ENCODE measurements around the gene SCAF8.

Gene SCAF8

DNA sequence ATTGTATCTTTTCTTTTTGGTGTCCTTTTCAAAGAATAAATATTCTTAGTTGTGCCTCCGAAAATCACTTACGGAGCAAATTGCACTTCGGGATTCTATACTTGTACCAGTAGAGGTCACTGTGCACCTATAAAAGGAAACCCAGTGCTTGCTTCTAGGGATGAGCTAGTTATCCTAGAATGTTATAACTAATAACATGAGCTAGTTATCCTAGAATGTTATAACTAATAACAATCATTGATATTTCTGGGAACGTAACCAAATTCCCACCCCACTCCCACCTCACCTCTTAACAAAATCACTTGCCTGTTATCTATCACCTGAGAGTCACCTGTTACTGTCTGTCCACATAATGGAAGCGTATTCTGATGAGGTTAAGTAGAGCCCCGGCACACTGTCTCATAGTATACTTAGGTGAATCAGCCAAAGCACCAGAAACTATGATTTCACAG lies 135.0 kb downstream of the SCAF8 start:
- TF ChIP-seq, protein P1, sequence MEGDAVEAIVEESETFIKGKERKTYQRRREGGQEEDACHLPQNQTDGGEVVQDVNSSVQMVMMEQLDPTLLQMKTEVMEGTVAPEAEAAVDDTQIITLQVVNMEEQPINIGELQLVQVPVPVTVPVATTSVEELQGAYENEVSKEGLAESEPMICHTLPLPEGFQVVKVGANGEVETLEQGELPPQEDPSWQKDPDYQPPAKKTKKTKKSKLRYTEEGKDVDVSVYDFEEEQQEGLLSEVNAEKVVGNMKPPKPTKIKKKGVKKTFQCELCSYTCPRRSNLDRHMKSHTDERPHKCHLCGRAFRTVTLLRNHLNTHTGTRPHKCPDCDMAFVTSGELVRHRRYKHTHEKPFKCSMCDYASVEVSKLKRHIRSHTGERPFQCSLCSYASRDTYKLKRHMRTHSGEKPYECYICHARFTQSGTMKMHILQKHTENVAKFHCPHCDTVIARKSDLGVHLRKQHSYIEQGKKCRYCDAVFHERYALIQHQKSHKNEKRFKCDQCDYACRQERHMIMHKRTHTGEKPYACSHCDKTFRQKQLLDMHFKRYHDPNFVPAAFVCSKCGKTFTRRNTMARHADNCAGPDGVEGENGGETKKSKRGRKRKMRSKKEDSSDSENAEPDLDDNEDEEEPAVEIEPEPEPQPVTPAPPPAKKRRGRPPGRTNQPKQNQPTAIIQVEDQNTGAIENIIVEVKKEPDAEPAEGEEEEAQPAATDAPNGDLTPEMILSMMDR (IDR thresholded peaks at IDR 0.05), result peak; percentile 51
- no peak for DNase-seq (ENCODE audit: low spot score)
- Histone ChIP-seq H3K4me3 (no peak overlapping the region), H3K27ac (no peak overlapping the region)

DNA sequence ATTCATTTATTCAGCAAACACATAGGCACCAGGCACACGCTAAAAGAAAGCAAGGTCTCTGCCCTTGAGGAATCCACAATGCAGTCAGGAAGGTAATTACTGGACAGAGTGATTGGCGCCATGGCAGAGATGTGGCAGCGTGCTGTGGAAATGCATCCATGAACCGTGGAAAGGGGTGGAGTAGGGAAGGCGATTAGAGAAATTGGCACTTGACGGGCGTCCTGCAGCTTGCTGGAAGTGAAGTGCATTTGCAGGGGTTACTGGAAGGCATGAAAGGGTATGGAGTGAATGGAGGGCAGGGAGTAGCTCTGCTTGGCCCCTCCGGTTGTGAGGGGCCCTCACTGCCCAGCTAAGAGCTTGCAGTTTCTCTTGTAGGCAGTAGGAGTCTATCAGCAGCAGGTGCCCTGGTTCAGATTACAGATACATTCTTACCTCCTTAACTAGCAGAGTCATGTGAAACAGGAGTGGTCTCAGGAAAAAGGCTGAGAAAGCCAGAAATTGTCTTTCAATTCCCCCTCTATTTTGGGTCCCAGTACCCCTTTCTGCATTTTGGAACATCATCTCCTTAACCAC lies 139.4 kb downstream of the SCAF8 start:
- H3K4me3 ChIP-seq, result no peak overlapping the region
- TF ChIP-seq, protein P1 (IDR thresholded peaks at IDR 0.05), result no peak
- H3K27ac ChIP-seq, result no peak overlapping the region
- DNase-seq (ENCODE audit: low spot score), result no peak

DNA sequence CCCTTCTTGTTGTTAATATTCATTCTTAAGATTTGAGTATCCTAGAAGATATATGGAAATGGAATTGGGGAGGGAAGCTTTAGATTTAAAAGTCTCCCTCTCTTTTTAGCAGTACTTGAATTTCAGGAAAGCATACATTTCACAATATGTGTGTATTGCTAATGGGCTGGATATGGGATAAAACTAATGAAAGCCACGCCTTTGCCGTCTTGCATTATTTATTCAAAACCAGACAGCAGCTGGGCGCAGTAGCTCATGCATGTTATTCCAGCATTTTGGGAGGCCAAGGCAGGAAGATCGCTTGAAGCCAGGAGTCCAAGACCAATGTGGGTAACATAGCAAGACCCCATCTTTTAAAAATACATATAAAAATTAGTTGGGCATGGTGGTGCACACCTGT lies 140.3 kb downstream of the SCAF8 start:
- Histone ChIP-seq H3K4me3 (no peak overlapping the region), H3K27ac (no peak overlapping the region)
- DNase-seq (ENCODE audit: low spot score), result no peak
- TF ChIP-seq, protein P1 (IDR thresholded peaks at IDR 0.05), result no peak

DNA sequence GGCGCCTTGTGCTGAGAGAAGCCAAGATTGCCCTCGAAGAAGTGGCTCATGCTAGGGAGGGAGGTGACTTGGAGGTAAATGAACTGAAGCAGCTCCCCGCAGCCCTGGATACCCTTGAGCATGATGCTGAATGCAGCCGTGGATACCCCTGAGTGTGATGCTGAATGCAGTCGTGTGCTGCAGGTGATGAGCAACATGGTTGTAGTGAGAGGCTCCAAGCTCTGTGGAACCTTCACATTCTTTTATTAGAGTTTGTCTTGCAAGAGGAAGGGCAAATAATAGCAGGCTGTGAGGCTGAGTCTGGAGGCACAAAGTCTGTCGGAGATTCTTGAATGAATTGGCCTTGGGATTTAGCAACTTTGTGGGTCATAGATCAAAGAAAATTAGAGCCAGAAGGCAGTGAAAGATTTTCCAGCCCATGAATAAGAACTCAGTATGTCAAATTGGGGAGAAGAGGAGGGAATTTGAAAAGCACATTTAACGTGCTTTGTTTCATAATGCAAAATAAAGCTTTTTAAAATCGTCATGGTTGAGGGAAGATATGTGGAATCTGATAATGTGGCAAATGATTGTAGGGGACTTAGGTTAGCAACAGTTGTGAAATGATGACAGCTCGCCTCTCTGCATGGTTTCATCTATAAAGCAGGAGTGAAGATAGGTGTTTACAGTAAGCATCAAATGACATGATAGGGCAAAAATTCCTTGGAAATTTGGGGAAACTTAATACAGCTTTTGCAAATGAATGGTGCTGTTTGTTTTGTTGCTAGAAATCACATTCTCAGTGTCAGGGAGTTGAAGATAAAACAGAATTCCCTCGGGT lies 141.8 kb downstream of the SCAF8 start:
- TF ChIP-seq, protein P1 (IDR thresholded peaks at IDR 0.05), result no peak
- DNase-seq (ENCODE audit: low spot score), result no peak
- no peak overlapping the region for H3K27ac ChIP-seq
- H3K4me3 ChIP-seq, result no peak overlapping the region

DNA sequence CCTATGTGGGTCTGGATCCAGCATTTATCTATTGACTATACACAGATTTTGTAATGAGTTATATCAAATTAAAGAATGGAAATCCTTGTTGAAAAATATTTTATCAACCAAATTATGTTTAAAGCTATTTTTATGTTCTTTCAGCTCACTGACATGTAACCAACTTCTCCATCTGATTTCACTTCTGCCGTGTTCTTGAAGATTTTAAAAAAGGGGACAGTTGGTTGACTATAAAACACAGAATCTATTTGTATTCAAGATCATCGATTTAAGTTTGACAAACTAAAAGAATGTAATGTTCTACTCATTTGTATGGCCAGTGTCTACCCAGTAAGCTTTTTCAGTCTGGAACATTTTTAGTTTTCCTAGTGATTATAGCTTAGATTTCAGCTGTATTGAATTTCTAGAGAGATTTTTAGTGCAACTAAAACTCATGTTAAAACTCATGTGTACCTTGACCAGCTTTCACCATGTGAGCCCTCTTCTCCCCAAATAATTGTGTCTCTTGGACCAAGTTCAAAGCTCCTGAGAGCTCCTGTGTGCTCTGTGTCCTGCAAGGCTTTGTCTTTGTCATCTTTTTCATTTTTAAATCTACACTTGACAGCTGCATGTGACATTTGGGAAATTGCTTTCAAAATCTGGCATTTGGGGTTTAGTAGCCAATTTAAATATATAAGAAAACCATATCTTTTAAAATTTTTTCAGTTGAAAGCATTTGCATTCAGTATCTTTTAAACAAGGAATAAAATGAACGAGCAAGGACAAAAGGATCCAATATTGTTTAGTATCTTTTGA lies 143.5 kb downstream of the SCAF8 start:
- H3K4me3 ChIP-seq, result no peak overlapping the region
- DNase-seq (ENCODE audit: low spot score), result no peak
- H3K27ac ChIP-seq, result no peak overlapping the region
- TF ChIP-seq, protein P1 (IDR thresholded peaks at IDR 0.05), result no peak

DNA sequence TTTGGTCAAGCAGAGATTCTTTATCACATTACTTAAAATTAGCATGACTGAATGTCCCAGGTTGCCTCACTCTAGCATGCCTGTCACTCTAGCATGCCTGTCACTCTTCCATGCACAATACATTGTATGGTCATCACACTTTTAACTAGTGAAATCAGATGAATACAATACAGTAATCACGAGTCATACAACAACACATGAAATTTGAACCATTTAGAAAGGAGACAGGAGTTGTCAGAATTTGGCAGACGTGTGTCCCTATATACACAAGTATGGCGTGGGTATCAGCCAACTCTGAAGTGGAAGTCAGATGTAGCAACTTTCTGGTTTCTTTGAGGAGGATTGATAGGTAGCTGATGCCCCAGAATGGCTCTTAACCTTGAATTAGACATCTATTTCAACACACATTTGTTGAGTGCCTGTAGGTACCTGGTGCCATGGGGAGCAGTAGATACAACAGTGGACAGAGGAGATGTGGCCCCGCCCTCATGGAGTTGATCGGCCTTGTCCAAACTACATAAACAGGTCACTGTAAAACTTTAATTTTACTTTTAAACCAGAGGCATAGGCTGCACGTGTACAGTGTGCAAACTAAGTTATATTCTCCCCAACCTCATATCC lies 145.8 kb downstream of the SCAF8 start:
- no peak for DNase-seq (ENCODE audit: low spot score)
- no peak overlapping the region for H3K27ac ChIP-seq
- TF ChIP-seq, protein P1 (IDR thresholded peaks at IDR 0.05), result no peak
- H3K4me3 ChIP-seq, result no peak overlapping the region

All from coronary artery (tissue), 2 donors.